HCT116 (cell line): Measurements from ENCODE around the gene DCP2.

Experiments
- CEBPB ChIP-seq: IDR thresholded peaks from 2 replicates; pipeline ENCODE4 v1.6.1; 2012; ENCODE audit warnings: low read depth
- CTCF ChIP-seq, 3 experiments: fragments of 200-600 bp in 1 of 3; sonication (generic) in 1 of 3; IDR thresholded peaks in 2 of 3; conservative IDR thresholded peaks in 1 of 3; 2 replicates each; pipeline ENCODE4 v1.5.1; 2012 to 2017; ENCODE audit warnings: low read depth in 2 of 3, low read length in 2 of 3, antibody characterized with exemption in 1 of 3, borderline replicate concordance in 1 of 3, control low read depth in 1 of 3, mild to moderate bottlenecking in 1 of 3, mixed read lengths in 1 of 3, mixed run types in 1 of 3, moderate library complexity in 1 of 3; ENCODE audit not compliant: insufficient read depth in 1 of 3

GRCh38 chr5:113048931-113049330, 72.3 kb downstream of the DCP2 start:
- TF ChIP-seq CTCF (IDR thresholded peaks at IDR 0.05 in 2 of 3, conservative IDR thresholded peaks at IDR 0.05 in 1 of 3; ENCODE audit: borderline replicate concordance in 1 of 3, insufficient read depth in 1 of 3, low read depth in 2 of 3, low read length in 2 of 3) (no peak), CEBPB (no peak)
